Measurements from ENCODE around the gene ZFAND6.

The ZFAND6 gene

DNA sequence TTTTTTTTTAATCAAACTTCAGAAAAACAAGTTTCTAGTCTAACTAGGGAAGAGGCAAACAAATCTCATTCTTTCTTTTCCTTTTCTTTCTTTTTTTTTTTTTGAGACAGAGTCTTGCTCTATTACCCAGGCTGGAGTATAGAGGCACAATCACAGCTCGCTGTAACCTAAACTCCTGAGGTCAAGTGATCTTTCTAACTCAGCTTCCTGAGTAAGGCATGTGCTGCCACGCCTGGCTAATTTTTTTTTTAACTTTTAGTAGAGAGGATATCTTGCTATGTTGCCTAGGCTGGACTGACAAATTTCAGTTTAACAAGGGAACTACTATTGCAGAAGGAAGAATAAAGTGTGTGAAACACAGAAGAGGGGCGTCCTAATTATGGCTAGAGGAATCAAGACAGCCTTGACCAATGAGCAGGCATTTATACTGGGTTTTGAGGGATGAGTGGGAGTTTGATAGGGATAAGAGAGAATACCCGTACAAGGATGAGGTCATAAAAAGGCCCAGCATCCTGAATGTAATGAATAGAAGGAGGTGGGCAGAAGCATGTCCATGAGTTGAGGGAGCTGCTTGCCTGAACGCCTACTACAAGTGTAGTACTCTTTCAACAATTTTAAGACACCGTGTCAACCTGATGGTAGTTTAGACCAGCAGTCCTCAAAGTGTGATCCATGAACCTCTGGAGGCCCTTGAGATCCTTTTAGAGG is 6.7 kb upstream of the ZFAND6 start:
- DNase-seq (ENCODE audit: low read depth), result no peak

DNA sequence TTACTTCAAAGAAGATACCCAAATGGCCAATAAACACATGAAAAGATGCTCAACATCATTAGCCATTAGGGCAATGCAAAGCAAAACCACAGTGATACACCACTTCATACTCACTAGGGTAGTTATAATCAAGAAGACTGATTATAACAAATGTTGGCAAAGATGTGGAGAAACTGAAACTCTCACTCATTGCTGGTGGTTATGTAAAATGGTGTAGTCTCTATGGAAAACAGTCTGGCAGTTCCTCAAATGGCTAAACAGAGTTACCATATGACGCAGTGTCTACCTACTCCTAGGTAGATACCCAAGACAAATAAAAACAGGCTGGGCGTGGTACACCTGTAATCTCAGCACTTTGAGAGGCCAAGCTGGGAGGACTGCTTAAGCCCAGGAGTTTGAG is 3.5 kb upstream of the ZFAND6 start:
- DNase-seq (ENCODE audit: low read depth), result no peak

DNA sequence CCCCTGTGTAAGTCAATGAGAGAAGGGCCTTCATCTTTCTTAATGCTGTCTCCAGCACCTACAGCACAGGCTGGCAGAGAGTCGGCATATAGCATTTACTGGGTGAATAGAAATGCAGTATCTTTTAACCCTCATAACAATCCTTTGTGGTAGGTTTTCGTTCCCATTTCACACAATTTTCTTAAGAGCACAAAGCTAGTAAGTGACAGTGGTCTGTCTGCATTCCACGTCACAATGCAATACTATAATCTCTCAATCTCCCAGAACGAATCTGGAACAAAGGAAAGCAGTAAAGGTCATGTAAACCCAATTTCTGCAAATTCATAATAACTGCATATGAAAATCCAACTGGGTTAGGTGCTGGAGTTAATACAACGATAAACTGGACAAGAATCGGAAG is 1.4 kb upstream of the ZFAND6 start:
- no peak for DNase-seq (ENCODE audit: low read depth)

DNA sequence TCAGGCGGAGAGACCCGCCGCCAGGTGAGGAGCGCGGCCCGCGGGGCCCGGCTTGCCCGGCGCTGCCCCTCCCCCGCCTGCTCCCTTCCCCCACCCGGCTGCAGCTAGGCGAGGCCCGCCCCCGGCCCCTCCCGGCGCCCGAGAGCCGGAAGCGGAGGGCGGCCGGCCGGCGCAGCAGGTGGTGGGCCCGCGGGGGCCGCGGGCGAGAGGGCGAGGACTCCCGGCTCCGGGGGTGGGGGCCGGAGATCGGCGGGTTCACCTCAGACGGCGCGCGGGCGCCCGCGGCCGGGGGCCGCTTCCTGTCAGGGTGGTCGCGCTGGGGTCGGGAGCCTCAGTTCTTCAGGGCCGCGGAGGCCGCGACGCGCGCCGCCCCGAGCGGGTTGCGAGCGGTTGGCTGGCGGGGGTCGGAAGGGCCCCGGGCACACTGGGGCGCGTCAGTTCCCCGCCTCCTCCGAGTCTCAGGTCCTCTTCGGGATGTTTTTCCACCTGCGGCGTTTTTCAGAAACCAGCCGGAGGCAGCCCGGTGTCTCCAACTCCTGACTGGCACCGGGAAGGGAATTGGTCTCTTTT is 395 bp downstream of the ZFAND6 start:
- DNase-seq (ENCODE audit: low read depth), result peak; percentile 27

DNA sequence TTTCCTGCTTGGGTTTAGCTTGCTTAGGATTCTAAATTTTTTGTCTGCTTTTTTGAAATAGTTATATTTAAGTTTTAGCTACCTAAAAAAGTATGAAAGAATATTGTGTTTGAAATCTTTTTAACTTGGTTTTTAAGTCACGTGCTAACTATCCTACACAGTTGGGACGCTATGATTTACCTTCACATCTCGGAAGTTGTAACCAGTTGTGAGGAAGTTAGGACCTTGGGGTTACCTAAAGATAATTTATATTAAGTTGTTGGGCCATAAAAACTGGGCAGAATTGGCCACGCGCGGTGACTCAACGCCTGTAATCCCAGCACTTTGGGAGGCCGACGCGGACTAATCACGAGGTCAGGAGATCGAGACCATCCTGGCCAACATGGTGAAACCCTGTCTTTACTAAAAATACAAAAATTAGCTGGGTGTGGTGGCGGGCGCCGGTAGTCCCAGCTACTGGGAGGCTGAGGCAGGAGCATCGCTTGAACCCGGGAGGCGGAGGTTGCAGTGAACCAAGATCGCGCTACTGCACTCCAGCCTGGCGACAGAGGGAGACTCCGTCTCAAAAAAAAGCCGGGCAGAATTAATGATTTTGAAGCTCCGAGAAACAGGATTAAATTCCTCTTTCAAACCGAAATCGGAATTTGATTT is 1.0 kb downstream of the ZFAND6 start:
- peak; percentile 7 for DNase-seq (ENCODE audit: low read depth)

DNA sequence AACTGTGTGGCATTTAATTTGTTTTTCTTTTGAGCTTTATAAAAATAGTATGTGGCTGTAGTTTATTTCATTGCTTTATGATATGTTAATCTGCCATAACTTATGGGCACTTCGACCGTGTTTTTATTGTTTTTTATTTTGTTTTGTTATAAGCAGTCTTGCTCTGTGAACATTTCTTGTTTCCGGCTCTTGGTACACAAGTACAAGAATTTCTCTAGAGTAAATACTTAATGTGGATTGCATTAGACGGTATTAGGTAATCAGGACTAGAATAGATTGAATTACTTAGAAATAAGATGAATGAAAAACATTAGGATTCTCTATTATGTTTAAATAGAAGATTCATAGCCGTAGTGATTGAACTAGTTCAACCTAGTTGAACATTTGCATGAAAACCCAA is 2.1 kb downstream of the ZFAND6 start:
- DNase-seq (ENCODE audit: low read depth), result no peak

DNA sequence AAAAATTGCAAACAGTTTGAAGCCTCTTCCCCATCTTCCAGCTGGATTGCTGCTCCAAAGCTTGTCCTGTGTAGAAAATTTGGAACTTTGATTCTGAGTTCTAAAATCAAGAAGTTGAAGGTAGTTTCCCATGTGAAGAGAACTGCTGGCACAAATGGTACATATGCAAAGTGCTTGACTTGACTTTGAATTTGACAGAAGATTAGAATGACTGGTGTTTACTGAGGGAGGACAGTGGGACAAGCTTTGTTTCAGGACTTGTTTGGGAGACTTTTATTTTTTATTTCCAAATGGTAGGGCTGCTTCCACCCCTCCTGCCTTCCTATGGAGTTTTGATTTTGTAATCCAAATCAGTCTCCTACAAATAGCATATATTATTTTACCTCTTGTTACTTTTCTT is 7.4 kb downstream of the ZFAND6 start:
- DNase-seq (ENCODE audit: low read depth), result no peak

DNA sequence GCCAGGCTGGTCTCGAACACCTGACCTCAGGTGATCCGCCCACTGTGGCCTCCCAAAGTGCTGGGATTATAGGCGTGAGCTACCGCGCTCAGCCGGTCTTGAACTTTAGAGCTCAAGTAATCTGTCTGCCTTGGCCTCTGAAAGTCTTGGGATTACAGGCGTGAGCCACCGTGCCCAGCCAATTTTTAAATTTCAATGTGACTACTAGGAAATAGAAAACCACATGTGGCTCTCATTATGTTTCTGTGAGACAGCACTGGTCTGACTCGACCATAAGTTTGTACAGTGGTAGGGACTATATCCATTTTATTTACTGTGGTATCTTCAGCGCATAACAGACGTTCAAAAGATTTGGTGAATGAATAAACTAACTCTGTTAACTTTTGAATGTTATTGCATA is 9.1 kb downstream of the ZFAND6 start:
- DNase-seq (ENCODE audit: low read depth), result no peak

DNA sequence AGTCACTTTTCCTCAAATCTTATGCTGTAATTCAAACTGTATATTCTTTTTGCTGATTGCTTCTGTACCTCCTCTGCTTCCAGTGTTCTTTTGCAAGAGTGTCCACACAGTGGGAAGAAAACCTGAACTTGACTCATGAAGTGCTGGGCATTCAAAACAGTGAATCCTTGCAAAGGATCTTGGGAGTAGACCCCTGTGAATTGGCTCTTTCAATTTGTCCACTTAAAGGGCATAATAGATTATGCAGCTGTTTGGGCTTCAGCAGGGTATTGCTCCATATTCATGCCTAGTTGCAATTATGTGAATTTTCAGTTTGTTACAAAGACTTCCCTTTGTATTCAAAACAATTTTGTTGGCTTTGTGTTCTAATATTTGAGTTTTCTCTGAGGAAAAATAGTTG is 11.4 kb downstream of the ZFAND6 start:
- DNase-seq (ENCODE audit: low read depth), result no peak

DNA sequence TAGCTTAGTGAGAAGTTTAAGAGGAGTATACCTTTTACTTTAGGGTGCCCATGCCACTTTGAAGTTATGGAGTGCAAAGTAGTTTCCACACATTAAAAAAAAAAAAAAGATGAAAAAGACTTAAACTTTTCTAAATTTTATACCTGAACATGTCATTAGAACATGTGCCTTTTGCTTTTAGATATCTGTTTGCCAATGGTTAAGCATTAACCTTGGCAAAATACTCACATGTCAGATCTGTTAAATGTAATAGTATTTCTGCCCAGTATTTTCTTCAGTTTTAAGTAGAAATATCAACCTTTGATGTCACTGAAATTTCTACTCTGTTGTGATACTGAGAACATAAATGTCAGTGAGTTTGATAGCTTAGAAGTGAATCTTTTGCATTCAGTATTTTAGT is 12.2 kb downstream of the ZFAND6 start:
- DNase-seq (ENCODE audit: low read depth), result no peak

DNA sequence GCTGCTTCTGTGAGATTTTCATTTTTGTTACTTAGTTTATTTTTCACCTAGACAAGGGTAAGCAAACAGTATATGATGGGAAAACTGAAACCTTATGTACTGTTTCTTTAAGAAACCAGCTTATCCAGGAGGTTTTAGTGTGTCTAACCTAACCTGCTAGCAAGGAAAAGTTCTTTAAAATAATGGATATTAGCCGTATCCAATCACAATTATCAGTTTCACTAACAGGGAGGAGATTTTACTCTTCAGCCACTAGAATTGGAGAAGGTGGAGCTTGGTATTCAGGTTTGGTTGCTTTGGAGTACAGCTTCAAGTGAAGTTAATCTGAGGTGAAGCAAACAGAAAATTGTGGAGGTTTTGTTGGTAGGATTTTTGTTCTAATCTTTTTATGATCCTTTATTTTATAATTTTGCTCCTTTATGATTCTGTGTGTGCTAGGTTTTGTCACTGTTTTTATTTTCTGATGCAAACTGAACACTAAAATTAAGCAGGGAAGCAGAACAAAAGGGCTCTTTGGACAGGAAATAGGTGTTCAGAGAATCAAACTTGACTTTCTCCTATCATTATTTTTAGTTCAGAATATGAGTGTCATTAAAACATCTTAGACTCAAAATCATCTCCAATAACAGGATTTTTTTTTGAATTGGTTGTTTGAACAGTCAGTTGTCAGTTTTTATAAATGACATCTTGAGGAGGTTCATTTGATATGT is 13.0 kb downstream of the ZFAND6 start:
- no peak for DNase-seq (ENCODE audit: low read depth)

DNA sequence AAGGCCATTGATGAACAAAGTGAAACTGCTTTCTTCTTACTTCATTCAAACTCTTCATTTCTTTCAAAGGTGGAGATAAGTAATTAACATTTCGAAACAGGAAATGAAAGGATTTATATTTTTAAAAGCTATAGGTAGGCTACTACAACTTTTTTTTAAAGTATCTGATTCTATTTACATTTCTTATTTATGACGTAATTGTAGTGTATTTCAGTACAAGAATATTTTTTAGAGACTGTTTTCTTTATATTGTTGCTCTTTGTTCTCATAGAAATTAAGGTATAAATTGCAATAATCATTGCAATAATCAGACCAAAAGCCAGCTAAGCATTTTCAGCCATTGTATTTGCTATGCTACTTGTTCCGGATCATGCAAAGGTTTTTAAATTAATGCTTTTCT is 13.7 kb downstream of the ZFAND6 start:
- DNase-seq (ENCODE audit: low read depth), result no peak

DNA sequence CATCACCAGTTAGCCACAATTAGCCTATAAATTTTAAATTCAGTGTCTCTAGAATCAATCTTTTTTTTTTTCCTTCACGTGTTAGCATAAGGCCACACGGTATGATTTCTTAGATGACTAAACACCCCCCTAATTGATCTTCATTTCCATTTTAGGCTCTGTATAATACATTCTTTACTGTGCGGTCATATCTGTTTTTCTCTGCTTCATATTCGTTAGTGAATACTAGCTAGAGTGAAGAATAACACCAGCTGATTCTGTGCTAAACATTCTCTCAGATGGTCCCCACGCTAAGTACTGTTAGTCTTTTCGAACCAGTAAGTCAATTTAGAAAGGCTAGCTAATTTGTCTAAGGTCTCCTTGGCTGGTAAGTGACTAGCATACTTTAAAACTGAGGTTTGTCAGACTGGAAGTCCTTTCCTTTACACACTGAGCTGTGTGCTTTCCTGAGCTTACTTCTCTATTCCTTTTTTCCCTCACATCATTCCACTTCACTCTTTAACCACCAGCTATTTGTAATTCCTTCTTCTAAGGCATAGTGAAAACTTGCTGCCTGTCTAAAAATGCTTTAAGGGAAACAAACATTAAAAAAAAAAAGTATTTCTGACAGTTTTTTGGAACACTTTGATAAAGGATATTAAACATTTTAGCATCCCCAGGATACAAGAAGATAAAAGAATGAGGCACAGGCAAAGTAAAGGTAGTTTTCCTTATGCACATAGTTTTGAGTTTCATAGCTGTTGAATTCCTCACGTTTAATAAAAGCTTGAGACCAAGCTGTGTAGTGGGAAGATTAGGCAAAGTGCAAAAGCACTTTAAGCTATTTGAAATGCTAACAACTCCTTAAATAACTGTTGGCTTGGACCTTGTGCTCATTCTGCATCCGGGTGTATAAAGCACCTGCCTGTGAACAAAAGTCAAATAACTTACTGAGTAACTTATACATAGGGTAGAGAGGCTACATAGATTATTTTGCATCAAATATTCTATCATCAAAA is 17.1 kb downstream of the ZFAND6 start:
- no peak for DNase-seq (ENCODE audit: low read depth)

DNA sequence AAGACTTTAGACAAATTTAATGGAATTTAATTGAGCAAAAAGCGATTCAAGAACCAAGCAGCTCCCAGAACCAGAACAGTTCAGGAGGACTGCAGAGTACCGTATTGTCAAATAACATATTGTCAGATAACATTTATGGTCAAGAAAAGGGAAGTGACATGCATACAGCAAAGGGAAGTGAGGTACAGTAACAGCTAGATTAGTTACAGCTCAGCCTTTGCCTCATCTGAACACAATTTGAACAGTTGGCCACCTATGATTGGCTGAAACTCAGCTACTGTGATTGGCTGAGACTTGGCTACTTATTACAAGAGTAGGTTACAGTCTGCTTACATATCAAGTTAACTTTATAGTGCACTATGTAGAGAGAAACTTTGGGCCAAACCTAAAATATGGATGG is 21.9 kb downstream of the ZFAND6 start:
- DNase-seq (ENCODE audit: low read depth), result no peak

DNA sequence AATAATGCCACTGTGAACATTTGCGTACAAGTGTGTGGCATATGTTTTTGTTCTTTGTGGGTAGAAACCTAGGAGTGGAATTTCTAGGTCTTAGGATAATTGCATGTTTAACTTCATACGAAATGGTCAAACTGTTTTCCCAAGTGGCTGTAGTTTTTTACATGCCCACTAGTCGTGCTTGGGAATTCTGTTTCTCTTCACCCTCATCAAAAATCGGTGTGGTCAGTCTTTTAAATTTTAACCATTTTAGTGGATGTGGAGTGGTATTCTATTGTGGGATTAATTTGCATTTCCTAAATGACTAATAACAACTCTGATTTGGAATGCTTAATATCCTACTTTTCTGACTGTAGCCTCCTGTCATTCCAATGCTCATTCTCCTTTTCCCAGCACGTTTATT is 27.6 kb downstream of the ZFAND6 start:
- no peak for DNase-seq (ENCODE audit: low read depth)

DNA sequence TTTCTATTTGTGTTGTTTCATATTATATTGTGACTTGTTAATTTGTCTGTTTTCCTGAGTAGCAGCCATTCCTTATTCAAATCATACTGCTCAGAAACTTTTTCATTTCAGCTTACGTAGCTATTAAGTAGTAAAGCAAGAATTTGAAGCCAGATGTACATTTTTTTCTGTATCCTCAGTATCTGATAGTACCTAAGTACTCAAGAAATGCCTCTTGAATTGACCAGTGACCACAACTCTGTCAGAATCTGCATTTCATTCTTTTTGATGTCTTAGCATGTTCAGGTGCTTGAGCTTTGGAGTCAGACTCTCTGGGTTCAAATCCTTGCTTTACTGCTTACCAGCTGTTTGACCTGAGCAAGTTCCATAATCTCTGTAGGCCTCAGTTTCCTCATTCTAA is 30.6 kb downstream of the ZFAND6 start:
- DNase-seq (ENCODE audit: low read depth), result no peak

DNA sequence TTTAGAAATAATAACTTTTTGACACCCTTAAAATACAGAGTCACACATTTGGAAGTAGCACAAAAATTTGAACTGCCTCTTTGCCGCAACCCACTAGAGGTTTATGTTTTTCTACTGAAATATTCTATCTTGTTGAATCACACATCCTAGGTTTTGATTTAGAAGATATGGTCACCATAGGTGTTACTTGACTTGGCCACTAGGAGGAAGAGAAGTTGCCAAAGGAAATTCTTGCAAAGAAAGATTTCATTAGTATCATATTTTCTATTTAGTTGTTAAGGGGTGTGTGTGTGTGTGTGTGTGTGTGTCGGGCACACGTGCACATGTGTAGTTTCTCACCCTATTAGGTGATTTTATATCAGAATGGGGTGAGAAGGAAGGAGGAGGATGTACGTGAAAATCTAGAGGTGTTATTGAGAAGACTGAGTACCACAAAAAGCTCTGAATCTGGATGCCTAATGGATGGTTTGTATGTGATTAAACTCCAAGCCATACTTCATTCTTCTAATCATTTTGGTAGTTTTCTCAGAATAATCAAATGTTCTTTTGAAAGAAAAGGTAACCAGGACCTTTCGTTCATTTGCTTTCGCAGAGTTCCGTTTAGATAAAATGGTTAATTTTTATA is 31.5 kb downstream of the ZFAND6 start:
- no peak for DNase-seq (ENCODE audit: low read depth)

DNA sequence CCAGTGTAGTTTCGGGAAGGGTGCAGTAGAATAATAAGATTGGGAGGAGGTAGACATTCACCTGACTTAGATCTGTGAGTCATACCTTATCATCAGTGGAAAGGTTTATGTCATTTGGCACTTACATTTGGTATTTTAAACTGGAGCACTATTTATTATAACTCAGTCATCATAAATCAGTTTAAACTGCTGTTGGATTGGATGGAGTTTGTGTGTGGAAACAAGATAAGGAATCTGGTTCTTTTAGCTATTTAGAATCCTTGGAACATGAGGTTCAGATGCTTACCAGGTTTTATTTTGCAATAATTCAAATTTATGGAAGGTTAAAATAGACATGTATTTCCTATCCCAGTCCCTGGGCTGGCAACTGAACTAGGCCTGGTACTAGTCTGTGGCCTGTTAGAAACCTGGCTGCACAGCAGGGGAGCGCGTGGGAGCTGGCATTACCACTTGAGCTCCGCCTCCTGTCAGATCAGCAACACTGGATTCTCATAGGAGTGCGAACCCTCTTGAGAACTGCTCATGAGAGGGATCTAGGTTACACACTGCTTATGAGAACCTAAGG is 34.5 kb downstream of the ZFAND6 start:
- no peak for DNase-seq (ENCODE audit: low read depth)

DNA sequence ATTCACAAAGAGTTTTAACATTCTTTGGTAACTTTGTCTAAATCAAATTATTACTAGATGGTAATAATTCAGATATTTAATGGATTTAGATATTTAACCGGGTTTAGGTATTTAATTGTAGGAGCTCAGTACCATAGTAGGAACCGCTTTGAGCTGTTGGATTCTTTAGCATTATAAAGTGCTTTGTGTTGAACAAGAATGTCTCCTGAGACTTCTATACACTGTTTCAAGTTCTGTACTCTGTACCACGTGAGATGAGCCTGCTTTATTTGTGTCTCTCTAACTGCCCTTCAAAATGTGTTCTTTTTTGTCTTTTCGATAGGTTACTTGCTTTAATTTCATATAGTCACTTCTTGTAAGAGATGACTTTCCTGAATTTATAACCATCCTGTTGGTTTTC is 36.0 kb downstream of the ZFAND6 start:
- DNase-seq (ENCODE audit: low read depth), result no peak

DNA sequence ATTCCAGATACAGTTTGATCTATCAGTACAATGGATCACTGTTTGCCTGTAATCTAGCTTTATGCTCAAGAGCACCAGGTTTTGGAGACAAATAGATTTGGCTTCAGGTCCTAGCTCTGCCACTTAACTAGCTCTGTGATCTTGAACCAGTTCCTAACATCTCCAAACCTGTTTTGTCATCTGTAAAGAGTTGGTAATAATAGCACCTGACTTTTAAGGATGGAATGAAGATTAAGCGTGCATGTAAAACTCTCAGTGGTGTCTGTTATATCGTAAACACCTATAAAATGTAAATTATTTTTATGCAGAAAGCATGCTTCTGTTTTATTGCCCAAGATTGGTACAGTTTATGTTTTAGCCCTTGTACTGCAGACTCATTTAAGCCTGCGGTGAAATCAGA is 36.5 kb downstream of the ZFAND6 start:
- no peak for DNase-seq (ENCODE audit: low read depth)

DNA sequence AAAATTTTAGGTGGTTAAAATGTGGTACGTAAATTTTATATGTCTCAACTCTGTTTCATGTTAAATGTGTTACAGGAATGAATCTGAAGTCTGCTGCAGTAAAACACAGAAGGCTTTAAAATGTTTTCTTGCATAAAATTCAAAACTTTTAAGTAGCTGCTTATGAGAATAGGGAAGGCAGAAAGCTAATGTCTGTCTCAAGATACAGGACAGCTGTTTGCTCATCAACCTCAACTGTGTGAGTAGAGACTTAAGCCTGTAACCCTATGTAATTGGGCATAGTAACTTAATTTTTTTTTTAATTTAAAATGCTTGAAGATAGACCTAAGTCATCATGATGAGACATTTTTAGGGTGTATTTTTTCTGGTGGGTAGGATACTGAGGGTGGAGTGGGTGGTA is 38.9 kb downstream of the ZFAND6 start:
- no peak for DNase-seq (ENCODE audit: low read depth)
